Right ventricle myocardium inferior (tissue), 1 donor: ENCODE measurements around the gene DIAPH1. TPM values are rescaled to one million over a fixed set of nuclear protein-coding genes. Genes with fewer than 3 reads are reported as not detected.

Experiments used
- ATAC-seq: fragments of 200-7000 bp; cut with Tn5 transposase; one replicate; pipeline ENCODE4 v1.9.1; 2020; ENCODE audit warnings: mild to moderate bottlenecking, moderate library complexity
- DNase-seq: peaks from one replicate; pipeline ENCODE4 v3.0.0; 2021; ENCODE audit errors: missing footprints
- intact Hi-C: fragments of 100-400 bp; cut with DNase I; formaldehyde crosslinking; loops from one replicate; pipeline ENCODE4 v1.11.0; 2022
- total RNA-seq: library from RNA; stranded (reverse); fragmentation: NEBNext Ultra II Directional; extraction: Animal tissue kit (Norgen Biotek cat#: 25700); gene quantifications from one replicate; pipeline ENCODE4 v1.2.1, GENCODE V29; 2021
- donor health status: DM: no; HTN: yes; CAD: no; lungs with severe emphysema.

Gene DIAPH1
- total RNA-seq, 1 donor from 2014 or later = 36.1 TPM

DNA sequence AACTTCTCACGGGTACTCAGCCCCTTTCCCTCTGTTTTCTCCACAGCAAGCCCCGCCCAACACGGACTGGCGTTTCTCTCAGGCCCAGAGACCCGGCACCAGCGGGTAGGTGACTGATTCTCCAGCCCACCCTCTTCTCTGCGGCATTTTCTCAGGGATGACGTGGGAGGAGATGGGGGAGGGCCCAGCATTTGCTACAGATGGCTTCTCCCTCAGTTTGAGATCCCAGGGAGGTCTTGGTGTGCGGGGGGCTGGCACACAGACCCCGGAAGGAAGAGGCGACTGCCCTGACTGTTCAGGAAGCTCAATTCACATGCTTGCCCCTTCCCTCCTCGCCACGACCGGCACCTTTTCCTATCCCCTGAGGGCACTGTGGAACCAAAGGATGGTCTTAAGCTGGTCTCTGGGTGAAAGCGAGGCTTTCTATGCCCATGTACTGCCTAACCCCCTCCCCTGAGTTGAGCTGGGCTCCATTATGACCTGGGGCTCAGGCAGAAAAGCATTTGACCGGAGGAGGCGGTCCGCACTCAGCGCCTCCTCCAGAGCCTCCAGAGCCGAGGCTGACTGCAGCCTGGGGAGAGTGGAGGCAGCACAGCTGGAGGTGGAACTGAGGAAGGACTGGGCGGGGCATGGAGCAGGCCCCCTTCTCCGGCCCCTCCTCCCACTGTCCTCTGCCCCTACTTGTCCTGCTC, 123.9 kb downstream of the DIAPH1 start:
- intact Hi-C loops = no loop called here
- no peak for DNase-seq
- no peak for ATAC-seq

DNA sequence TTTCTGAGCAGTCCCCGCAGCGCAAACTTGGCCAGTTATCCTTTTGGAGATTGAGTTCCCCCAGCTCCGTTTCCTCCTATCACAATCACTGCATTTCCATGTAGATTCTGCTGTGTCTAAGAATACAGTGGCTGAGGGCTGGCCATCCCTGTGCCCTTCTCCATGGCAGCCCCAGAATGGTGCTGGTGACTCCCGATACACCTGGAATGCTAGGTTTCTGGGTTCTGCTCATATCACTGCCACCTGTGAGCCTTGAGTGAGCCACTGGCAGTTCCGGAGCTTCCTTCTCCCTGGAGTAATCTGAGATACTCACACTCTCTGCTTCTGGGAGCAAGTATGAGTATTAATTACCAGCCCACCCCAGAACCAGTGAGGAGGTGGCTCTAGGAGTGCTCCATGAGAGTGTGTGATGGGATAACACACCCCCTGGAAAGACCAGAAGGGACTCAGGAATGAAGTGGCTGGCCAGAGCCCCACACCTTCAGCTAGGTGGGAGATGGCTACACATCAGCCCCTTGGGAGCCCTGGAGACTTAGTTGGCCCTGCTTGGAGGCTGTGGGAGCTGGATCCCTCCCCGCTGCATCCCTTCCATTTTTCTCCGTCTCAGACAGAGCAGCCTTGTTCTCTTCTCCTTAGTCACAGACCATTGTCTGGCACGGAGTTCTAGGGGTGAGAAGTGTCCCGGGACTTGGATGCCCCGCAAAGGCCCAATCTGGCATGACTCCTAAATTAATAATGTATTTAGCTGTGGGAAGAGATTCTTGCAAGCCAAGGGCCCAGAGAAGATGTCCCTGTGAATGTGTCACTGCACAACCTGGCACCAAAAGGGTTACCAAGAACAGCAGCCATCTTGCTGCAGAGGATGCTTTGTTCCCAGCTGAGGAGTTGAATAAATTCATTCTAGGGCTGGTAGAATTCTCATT, 125.0 kb downstream of the DIAPH1 start:
- ATAC-seq = peak; percentile 67
- intact Hi-C loops = no loop called here
- no peak for DNase-seq

DNA sequence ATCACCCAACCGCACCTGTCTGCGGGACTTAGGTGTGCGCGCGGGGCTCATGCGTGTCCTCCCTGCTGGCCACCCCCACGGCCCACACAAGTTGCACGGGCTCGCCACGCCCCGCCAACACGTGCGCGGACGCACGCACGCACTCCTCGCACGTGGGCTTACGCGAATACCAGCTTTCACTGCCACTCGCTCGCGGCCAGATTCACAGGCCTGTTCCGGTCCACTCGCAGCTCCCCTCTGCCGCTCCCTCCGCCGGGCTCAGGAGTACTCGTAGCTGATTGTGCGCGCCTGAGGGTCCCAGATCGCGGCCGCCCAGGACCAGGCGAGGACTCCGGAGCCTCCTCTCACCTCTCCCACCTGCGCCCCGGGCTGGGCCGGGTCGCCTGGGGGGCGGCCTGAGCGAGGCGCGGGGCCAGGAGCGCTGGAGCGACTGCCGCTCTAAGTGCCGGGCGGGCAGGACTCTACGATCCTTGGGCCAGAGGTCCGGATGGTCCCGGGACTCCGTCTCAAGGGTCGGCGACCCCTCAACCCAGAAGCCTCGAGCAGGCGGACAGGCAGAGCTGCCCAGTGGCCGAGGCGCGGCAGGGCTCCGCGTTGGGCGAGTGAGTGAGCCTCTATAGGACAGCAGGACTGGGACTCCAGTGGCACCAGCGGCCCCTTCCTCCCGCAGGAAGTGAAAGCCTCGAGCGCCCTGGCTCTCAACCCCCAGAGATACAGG, 126.5 kb downstream of the DIAPH1 start:
- intact Hi-C loops = no loop called here
- DNase-seq = no peak
- peak; percentile 16 for ATAC-seq

DNA sequence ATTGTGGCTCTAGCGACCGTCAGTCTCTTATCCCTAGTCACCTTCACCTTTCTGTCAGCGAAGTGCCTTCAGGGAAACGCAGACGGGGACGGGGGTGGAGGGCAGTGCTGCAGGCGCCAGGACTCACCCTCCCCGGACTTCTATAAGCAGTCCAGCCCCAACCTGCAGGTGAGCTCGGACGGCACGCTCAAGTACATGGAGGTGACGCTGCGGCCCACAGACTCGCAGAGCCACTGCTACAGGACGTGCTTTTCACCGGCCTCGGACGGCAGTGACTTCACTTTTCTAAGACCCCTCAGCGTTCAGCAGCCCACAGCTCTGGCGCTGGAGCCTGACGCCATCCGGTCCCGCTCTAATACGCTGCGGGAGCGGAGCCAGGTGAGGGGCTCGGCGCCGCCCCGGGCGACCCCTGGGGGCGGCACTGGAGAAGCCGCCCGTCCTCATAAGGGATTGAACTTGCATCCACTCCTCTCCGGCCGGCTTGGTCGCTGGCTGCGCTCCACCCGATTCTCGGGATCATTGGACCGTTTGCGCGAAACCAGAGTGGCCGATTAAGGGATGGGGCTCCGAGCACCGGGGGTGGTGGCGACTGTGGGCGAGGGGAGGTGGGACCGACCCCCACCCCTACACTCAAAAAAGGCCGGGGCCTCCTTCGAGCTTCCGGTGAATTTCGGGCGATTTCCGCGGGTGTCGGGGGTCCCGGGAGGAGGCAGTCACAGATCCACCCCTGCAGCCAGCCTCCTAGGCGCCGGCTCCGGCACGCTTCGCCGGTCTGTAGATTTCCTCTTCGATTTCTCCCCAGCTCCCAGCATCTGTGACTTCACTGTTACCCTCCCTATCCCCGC, 127.3 kb downstream of the DIAPH1 start:
- DNase-seq (no peak), ATAC-seq (no peak)
- intact Hi-C loops = no loop called here

DNA sequence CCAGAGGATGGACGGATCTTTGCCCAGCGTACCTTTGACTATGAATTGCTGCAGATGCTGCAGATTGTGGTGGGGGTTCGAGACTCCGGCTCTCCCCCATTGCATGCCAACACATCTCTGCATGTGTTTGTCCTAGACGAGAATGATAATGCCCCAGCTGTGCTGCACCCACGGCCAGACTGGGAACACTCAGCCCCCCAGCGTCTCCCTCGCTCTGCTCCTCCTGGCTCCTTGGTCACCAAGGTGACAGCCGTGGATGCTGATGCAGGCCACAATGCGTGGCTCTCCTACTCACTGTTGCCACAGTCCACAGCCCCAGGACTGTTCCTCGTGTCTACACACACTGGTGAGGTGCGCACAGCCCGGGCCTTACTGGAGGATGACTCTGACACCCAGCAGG, 128.0 kb downstream of the DIAPH1 start:
- ATAC-seq = no peak
- no peak for DNase-seq
- intact Hi-C loops = no loop called here

DNA sequence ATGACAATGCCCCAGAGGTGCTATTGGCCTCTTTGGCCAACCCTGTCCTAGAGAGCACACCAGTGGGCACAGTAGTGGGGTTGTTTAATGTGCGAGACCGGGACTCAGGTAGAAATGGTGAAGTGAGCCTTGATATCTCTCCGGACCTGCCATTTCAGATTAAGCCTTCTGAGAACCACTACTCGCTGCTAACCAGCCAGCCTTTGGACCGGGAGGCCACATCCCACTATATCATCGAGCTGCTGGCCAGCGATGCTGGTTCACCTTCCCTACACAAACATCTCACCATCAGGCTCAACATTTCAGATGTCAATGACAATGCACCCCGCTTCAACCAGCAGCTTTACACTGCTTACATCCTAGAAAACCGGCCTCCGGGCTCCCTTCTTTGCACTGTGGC, 128.5 kb downstream of the DIAPH1 start:
- ATAC-seq (no peak), DNase-seq (no peak)
- intact Hi-C loops = no loop called here

DNA sequence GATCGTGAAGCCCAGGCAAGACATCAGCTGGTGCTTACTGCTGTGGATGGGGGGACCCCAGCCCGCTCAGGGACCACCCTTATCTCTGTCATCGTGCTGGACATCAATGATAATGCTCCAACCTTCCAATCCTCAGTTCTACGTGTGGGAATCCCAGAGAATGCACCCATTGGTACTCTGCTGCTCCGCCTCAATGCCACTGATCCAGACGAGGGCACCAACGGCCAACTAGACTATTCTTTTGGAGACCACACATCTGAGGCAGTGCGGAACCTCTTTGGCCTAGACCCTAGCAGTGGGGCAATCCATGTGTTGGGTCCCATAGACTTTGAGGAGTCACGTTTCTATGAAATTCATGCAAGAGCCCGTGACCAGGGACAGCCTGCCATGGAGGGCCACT, 129.0 kb downstream of the DIAPH1 start:
- intact Hi-C loops = no loop called here
- ATAC-seq (no peak), DNase-seq (no peak)

DNA sequence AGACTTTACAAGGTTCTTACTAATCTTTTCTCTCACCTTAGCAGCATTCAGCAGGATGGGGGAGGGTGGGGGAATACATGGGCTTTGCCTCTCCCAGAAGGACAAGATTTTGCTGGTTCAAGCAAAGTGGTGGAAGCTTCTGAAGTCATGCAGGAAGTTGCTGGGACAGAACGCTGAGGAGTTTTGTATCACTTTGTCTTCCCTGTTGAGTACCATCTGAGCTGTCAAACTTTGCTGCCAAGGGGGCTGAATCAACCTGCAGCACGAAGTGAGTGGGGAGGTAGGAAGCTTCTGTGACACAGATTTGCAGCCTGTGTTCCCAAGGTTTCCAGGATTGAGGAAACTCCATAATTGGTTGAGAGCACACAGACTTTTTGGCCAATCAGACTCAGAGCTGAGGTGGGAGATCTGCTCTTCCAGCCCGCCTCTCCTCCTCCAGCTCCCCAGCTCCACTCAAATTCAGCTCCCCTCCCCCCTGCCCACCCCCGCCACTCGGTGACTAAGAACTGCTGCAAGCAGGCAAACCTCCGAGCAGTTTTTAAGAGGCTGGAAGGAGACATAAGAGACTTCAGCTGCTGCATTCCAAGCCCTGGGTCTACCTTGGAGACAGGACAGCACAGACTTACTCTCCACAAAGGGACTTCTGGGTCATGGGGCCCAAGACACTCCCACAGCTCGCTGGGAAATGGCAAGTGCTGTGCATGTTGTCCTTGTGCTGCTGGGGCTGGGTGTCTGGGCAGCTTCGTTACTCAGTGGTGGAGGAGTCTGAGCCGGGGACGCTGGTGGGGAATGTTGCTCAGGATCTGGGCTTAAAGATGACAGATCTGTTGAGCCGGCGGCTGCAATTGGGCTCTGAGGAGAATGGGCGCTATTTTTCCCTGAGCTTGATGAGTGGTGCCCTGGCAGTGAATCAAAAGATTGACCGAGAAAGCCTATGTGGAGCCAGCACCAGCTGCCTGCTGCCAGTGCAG, 129.9 kb downstream of the DIAPH1 start, which contains the start of gene PCDHGC5:
Gene PCDHGC5, plus strand, starts transcription at position 491 of the 971 bp plus-strand sequence. Its CDS starts 160 bp downstream, at position 651.
- DNase-seq (no peak), ATAC-seq (no peak)
- intact Hi-C loops = no loop called here

DNA sequence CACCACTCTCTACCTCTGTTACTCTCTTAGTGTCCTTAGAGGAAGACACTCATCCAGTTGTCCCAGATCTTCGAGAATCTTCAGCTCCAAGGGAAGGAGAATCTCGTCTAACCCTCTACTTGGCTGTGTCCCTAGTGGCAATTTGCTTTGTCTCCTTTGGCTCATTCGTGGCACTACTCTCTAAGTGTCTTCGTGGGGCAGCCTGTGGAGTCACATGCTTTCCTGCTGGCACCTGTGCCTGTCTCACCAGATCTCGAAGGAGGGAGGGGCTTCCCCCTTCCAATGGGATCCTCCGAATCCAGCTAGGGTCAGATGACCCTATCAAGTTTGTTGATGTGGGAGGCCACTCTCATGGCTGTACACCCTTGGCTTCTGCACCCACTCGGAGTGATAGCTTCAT, 131.7 kb downstream of the DIAPH1 start:
- intact Hi-C loops = no loop called here
- ATAC-seq (no peak), DNase-seq (no peak)

DNA sequence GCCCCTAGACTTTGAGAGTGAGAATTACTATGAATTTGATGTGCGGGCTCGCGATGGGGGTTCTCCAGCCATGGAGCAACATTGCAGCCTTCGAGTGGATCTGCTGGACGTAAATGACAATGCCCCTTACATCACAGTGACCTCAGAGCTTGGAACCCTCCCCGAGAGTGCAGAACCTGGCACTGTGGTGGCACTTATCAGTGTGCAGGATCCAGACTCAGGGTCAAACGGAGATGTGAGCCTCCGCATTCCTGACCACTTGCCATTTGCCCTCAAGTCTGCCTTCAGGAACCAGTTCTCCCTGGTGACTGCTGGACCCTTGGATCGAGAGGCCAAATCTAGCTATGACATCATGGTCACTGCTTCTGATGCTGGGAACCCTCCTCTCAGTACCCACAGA, 132.7 kb downstream of the DIAPH1 start:
- intact Hi-C loops = no loop called here
- no peak for ATAC-seq
- DNase-seq = no peak

DNA sequence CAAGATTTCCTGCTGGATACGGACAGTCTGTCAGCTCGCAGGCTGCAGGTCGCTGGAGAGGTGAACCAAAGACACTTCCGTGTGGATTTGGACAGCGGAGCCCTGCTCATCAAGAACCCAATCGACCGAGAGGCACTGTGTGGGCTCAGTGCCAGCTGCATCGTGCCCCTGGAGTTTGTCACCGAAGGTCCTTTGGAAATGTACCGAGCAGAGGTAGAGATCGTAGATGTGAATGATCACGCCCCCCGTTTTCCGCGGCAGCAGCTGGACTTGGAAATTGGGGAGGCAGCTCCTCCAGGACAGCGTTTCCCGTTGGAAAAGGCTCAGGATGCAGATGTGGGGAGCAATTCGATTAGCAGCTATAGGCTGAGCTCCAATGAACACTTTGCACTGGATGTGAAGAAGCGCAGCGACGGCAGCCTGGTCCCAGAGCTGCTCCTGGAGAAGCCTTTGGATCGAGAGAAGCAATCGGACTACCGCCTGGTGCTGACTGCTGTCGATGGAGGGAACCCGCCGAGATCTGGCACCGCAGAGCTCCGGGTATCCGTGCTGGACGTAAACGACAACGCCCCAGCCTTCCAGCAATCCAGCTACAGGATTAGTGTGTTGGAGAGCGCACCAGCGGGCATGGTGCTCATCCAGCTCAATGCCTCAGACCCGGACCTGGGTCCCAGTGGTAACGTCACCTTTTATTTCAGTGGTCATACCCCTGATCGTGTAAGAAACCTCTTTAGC, 133.3 kb downstream of the DIAPH1 start:
- ATAC-seq (no peak), DNase-seq (no peak)
- intact Hi-C loops = no loop called here

DNA sequence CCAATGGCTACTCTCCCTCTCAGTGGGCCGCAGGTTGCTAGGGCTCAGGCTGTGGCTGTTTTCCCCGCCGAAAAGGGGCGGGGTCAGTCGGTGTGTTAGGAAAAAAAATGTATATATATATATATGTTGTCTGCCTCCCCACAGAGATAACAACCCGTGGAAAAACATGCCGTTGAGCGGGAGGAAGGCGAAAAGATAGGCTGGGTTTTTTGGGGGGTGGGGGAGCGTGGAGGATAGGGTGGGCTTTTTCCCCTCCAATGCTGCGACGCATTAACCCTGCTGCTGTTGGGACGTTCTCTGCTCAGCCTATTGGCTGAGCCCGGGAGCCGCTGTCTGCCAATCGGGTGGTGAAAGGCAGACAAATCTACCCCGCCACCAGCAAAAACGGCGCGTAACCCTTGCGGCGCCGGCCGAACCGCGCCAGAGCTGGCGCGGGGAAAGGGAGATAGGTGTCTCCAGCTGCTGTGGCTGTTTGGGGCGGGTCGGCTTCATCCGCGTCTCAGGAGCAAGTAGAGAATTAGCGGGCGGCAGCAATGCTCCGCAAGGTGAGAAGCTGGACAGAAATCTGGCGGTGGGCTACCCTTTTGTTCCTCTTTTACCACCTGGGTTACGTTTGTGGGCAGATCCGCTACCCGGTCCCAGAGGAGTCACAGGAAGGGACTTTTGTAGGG, 134.0 kb downstream of the DIAPH1 start, which contains the start of gene PCDHGC4:
Gene PCDHGC4, plus strand, starts transcription at position 390 of the 671 bp plus-strand sequence. Its CDS starts 144 bp downstream, at position 534.
- intact Hi-C loops = no loop called here
- DNase-seq = no peak
- ATAC-seq = peak; percentile 21

DNA sequence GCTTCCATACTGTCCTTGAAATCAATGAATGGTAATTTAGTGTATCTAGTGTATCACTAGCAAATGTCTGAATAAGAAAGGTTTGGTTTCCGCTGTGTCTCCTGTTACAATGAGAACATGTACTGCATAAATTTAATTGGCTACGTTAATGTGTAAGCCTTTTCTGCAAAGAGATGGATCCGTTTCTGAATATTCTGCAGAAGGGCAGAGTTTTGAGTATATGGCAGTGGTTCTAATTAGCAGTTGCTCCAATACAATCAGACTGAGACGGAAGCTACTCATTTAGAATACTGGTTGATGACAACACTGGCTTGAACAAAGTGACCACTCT, 134.5 kb downstream of the DIAPH1 start:
- ATAC-seq (no peak), DNase-seq (no peak)

DNA sequence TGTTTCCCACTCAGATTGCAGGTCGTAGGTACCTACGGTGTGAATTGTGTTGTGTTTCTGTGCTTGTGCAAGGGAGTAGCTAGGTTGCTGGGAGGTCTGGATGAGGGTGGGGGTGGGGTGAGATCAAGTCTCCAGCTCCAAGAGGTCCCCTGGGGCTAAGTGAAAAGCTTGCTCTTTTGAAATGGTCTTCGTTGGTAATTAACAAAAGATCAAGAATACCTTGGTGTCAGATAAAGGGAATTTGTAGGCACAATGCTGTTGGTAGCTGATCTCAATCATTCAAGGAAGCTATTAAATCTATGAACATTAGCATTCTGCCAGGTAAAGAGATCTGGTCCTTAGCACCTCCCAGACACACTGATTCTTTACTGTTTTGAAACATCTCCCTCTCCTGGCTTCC, 134.9 kb downstream of the DIAPH1 start:
- DNase-seq (no peak), ATAC-seq (no peak)
- intact Hi-C loops = no loop called here

More for the DNA sequence above, 134.5 kb downstream of the DIAPH1 start:
- intact Hi-C loops = no loop called here

DNA sequence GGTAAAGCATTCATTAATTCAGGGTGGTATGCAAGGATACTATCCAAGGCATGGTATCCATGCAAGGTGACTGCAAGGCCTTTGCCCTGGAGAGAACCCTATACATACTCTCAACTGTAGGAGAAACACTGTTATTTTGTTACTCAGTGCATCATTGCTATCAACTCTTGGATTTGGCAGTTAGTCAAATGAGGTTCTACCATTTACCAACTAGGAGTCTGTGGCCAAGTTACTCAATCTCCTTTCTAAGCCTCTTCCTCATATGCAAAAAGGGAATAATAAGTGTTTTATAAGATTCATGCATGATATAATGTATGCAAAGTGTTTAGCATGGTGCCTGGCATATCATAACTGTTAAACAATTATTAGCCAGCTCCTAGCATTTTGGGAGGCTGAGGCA, 139.0 kb downstream of the DIAPH1 start:
- ATAC-seq (no peak), DNase-seq (no peak)
- intact Hi-C loops = loop anchor here (5.0 kb wide), 1 partner anchor 47 kb away; the partner anchor contains the start of gene PCDHGA12

DNA sequence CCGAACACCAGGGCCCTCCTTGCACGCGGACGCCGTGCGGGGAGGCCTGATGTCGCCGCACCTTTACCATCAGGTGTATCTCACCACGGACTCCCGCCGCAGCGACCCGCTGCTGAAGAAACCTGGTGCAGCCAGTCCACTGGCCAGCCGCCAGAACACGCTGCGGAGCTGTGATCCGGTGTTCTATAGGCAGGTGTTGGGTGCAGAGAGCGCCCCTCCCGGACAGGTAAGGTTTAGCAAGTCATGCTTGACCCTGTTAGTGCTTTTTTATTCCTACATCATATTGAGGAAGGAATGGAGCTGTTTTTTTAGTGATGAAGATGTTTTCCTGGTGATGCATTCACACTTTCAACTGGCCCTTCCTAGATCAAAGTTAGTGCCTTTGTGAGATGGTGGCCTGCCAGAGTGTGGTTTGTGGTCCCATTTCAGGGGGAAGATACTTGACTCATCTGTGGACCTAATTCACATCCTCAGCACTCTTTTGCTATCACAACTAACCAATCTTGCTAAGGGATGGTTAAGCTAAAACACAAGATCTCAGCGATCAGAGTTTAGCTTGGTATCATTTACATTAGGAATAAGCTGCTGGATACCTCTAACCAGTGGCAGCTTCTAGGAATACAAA, 140.4 kb downstream of the DIAPH1 start:
- intact Hi-C loops = loop anchor here (5.0 kb wide), 1 partner anchor 46 kb away; the partner anchor contains the start of gene PCDHGA12
- no peak for DNase-seq
- no peak for ATAC-seq
